CD14-positive monocyte (primary cell): ENCODE measurements around the gene CDC123. TPM values are rescaled to one million over a fixed set of nuclear protein-coding genes. Genes with fewer than 3 reads are reported as not detected.
A peak's percentile ranks its signal among the peaks of the same experiment; 100 is the strongest.
"Not testable (repeated sequence)": the region's sequence is repeated elsewhere in the genome, so short reads cannot be mapped to it uniquely, and the experiment has no call there.

Source experiments
- DNase-seq, 3 donors: peaks; one replicate each; pipeline ENCODE4 v3.0.0-alpha.2; 2011 to 2022
- H2AFZ ChIP-seq: 2 replicates; pipeline ENCODE4 v1.6.0; 2012; ENCODE audit warnings: mild to moderate bottlenecking, low read depth, low read length, inconsistent platforms; ENCODE audit not compliant: insufficient read depth, poor library complexity, severe bottlenecking
- H3K27ac ChIP-seq, 2 donors: 1 replicate in 1 of 2; 2 replicates in 1 of 2; pipeline ENCODE4 v1.5.1; 2012 to 2013; ENCODE audit warnings: low read length in 2 of 2, control low read depth in 1 of 2, inconsistent platforms in 1 of 2, low read depth in 1 of 2, mild to moderate bottlenecking in 1 of 2
- H3K27me3 ChIP-seq, 2 donors: one replicate each; pipeline versions ENCODE4 v1.6.0 to v1.6.1; 2011 to 2013; ENCODE audit warnings: low read length in 2 of 2; ENCODE audit not compliant: control insufficient read depth in 2 of 2, insufficient read depth in 2 of 2
- H3K36me3 ChIP-seq, 2 donors: replicated peaks in 1 of 2; 1 replicate in 1 of 2; 2 replicates in 1 of 2; pipeline versions ENCODE4 v1.5.1 to v1.6.1; 2012 to 2013; ENCODE audit warnings: low read length in 2 of 2, control low read depth in 1 of 2, inconsistent platforms in 1 of 2, mild to moderate bottlenecking in 1 of 2; ENCODE audit not compliant: insufficient read depth in 2 of 2, control insufficient read depth in 1 of 2
- H3K4me1 ChIP-seq, 2 donors: 1 replicate in 1 of 2; 2 replicates in 1 of 2; pipeline versions ENCODE4 v1.5.1 to v1.6.1; 2012 to 2013; ENCODE audit warnings: low read length in 2 of 2, control low read depth in 1 of 2, inconsistent platforms in 1 of 2, mild to moderate bottlenecking in 1 of 2, moderate library complexity in 1 of 2; ENCODE audit not compliant: insufficient read depth in 2 of 2, control insufficient read depth in 1 of 2
- H3K4me2 ChIP-seq: replicated peaks from 2 replicates; pipeline ENCODE3; 2012; ENCODE audit warnings: low read length, moderate library complexity, mild to moderate bottlenecking; ENCODE audit not compliant: poor library complexity, severe bottlenecking; ENCODE audit errors: extremely low read depth
- H3K4me3 ChIP-seq, 3 experiments: fragments of 200-600 bp in 1 of 3; sonication (generic) in 1 of 3; replicated peaks in 1 of 3; 1 replicate in 2 of 3; 2 replicates in 1 of 3; pipeline ENCODE4 v1.5.1; 2011 to 2013; ENCODE audit warnings: low read length in 3 of 3, mild to moderate bottlenecking in 3 of 3, control low read depth in 2 of 3, low read depth in 2 of 3, inconsistent platforms in 1 of 3, moderate library complexity in 1 of 3
- H3K79me2 ChIP-seq: 2 replicates; pipeline ENCODE4 v1.6.0; 2012; ENCODE audit warnings: mild to moderate bottlenecking, control low read depth, inconsistent platforms, low read length, moderate library complexity; ENCODE audit not compliant: insufficient read depth
- H3K9ac ChIP-seq: 2 replicates; pipeline ENCODE4 v1.6.0; 2017; ENCODE audit warnings: low read length, mild to moderate bottlenecking; ENCODE audit not compliant: insufficient read depth, poor library complexity, severe bottlenecking
- H3K9me3 ChIP-seq, 2 donors: replicated peaks in 1 of 2; 1 replicate in 1 of 2; 2 replicates in 1 of 2; pipeline versions ENCODE4 v1.5.1 to v1.6.1; 2012 to 2013; ENCODE audit warnings: low read length in 2 of 2, control low read depth in 1 of 2; ENCODE audit not compliant: control insufficient read depth in 1 of 2, insufficient read depth in 1 of 2
- H4K20me1 ChIP-seq: 2 replicates; pipeline ENCODE4 v1.6.0; 2012; ENCODE audit warnings: mild to moderate bottlenecking, low read length, control low read depth, moderate library complexity; ENCODE audit not compliant: insufficient read depth
- H3K27ac Mint-ChIP-seq, 7 donors: one replicate each; pipeline ENCODE4 v1.8.0; 2020; ENCODE audit warnings: mild to moderate bottlenecking in 7 of 7, mixed read lengths in 7 of 7, moderate library complexity in 6 of 7, inconsistent platforms in 2 of 7
- H3K27me3 Mint-ChIP-seq, 3 donors: one replicate each; pipeline ENCODE4 v1.8.0; 2021 to 2022; ENCODE audit warnings: low read depth in 3 of 3, mild to moderate bottlenecking in 3 of 3, mixed read lengths in 3 of 3, moderate library complexity in 3 of 3, inconsistent platforms in 1 of 3
- H3K36me3 Mint-ChIP-seq, 2 donors: one replicate each; pipeline ENCODE4 v1.8.0; 2020; ENCODE audit warnings: mixed read lengths in 2 of 2, inconsistent platforms in 1 of 2, mild to moderate bottlenecking in 1 of 2
- H3K4me1 Mint-ChIP-seq: one replicate; pipeline ENCODE4 v1.8.0; 2020; ENCODE audit warnings: mild to moderate bottlenecking, mixed read lengths
- H3K4me3 Mint-ChIP-seq, 2 donors: one replicate each; pipeline ENCODE4 v1.8.0; 2020; ENCODE audit warnings: mild to moderate bottlenecking in 2 of 2, mixed read lengths in 2 of 2, moderate library complexity in 1 of 2
- H3K9me3 Mint-ChIP-seq, 7 donors: one replicate each; pipeline ENCODE4 v1.8.0; 2020 to 2022; ENCODE audit warnings: mixed read lengths in 7 of 7, mild to moderate bottlenecking in 6 of 7, moderate library complexity in 6 of 7, inconsistent platforms in 2 of 7
- CTCF ChIP-seq: fragments of 200-600 bp; IDR thresholded peaks from one replicate; pipeline ENCODE4 v1.8.0; 2022; ENCODE audit warnings: antibody characterized with exemption, mild to moderate bottlenecking
- WGBS: methylation state at CpG from one replicate; pipeline ENCODE4 v1.1.5; 2013; ENCODE audit warnings: missing lambda C conversion rate; ENCODE audit not compliant: insufficient coverage; 5-methylcytosine and 5-hydroxymethylcytosine counted together
- intact Hi-C, 2 donors: fragments of 100-400 bp; cut with micrococcal nuclease; formaldehyde crosslinking; loops; one replicate each; pipeline versions ENCODE4 v1.15.0 to v1.15.1; 2023
- polyA plus RNA-seq, 3 donors: library from polyadenylated mRNA; depleted of rRNA in 1 of 3; unstranded in 2 of 3; stranded (reverse) in 1 of 3; fragments of 300-500 nt in 2 of 3; fragments of >200 nt in 1 of 3; fragmentation: Illumina TruSeq in 2 of 3; gene quantifications; 1 replicate in 2 of 3; 2 replicates in 1 of 3; pipeline ENCODE4 v1.2.3, GENCODE V29; 2012 to 2021

CDC123 gene
- polyA plus RNA-seq, 3 donors: 38.2 to 78.7 (median 76.0) TPM

GRCh38 chr10:12165999-12166775 lies 29.8 kb upstream of the CDC123 start:
- intact Hi-C loops: no loop called here
- Mint-ChIP-seq H3K27ac (no peak overlapping the region), H3K9me3 (peaks cover 0 to 2% (median 0%) of the 10 kb centered on the region in 7 donors), H3K4me3 (peak overlapping the region in 1 of 2 donors; percentile 26), H3K4me1 (no peaks in the 10 kb centered on the region), H3K36me3 (peaks cover 78 to 84% of the 10 kb centered on the region in 2 donors), H3K27me3 (peaks cover 31 to 42% (median 40%) of the 10 kb centered on the region in 3 donors)
- WGBS: 97% methylated on average over 6 of the region's 6 CpGs
- H3K4me1 ChIP-seq: no peaks in the 10 kb centered on the region
- H3K36me3 ChIP-seq: peaks cover 26 to 67% of the 10 kb centered on the region in 2 donors
- no peaks in the 10 kb centered on the region for H3K9me3 ChIP-seq
- peaks cover 31 to 51% of the 10 kb centered on the region in 2 donors for H3K27me3 ChIP-seq
- no peak overlapping the region for H3K4me3 ChIP-seq
- H3K79me2 ChIP-seq: no peaks in the 10 kb centered on the region
- H3K9ac ChIP-seq: no peak overlapping the region
- no peak for TF ChIP-seq CTCF
- no peak for DNase-seq
- no peak overlapping the region for H2AFZ ChIP-seq
- H3K27ac ChIP-seq: no peak overlapping the region
- peaks cover 34% of the 10 kb centered on the region for H4K20me1 ChIP-seq
- no peak overlapping the region for H3K4me2 ChIP-seq

GRCh38 chr10:12171512-12171911 lies 24.5 kb upstream of the CDC123 start:
- H3K27me3 Mint-ChIP-seq, H3K9ac ChIP-seq, H3K4me2 ChIP-seq, H3K9me3 Mint-ChIP-seq, H3K79me2 ChIP-seq, DNase-seq, H3K27ac ChIP-seq, H3K9me3 ChIP-seq, H3K4me1 ChIP-seq, H3K4me1 Mint-ChIP-seq, H4K20me1 ChIP-seq, H3K4me3 ChIP-seq, H3K4me3 Mint-ChIP-seq, H2AFZ ChIP-seq, intact Hi-C loops, H3K27ac Mint-ChIP-seq, H3K27me3 ChIP-seq: not testable (repeated sequence)
- 100% methylated on average over 2 of the region's 6 CpGs for WGBS
- H3K36me3 Mint-ChIP-seq: peaks cover 77 to 91% of the 10 kb centered on the region in 2 donors
- peaks cover 56 to 86% of the 10 kb centered on the region in 2 donors for H3K36me3 ChIP-seq
